GM12878 (cell line): ENCODE data around the gene CYP2S1. TPM values are rescaled to one million over a fixed set of nuclear protein-coding genes. Genes with fewer than 3 reads are reported as not detected.

Experiments
- ATAC-seq: fragments of 200-7000 bp; cut with Tn5 transposase; 3 replicates; pipeline ENCODE4 v1.9.1; 2020; ENCODE audit warnings: mild to moderate bottlenecking, moderate library complexity
- BruUV-seq: library from RNA; stranded (reverse); fragments of 400-500 nt; replicated peaks from 2 replicates; lab custom pipeline; 2021; lab: Mats Ljungman, UMichigan
- CTCF ChIA-PET: fragments of 300-600 bp; sonication (Branson Sonifier 250); formaldehyde crosslinking; extraction: SDS; loops from one replicate; lab custom pipeline; 2021; ENCODE audit warnings: inconsistent platforms; lab: Yijun Ruan, JAX
- POLR2A ChIA-PET: fragments of 350-600 bp; formaldehyde crosslinking; extraction: SDS; loops from one replicate; lab custom pipeline; 2021; ENCODE audit warnings: inconsistent platforms; lab: Charles Lee
- RAD21 ChIA-PET: fragments of 300-600 bp; sonication (Branson Sonifier 250); formaldehyde crosslinking; loops from one replicate; lab custom pipeline; 2023; ENCODE audit warnings: antibody characterized with exemption; ENCODE audit not compliant: unreplicated experiment; lab: Charles Lee
- SMC1A ChIA-PET: fragments of 300-600 bp; sonication (Branson Sonifier 250); formaldehyde crosslinking; loops from one replicate; lab custom pipeline; 2023; ENCODE audit not compliant: unreplicated experiment, uncharacterized antibody; lab: Charles Lee
- DNase-seq: peaks from one replicate; pipeline ENCODE4 v3.0.0-alpha.2; 2011; ENCODE audit warnings: low read depth, low spot score
- FAIRE-seq: peaks from 3 replicates; lab custom pipeline; 2011; peaks lifted over from hg19 to GRCh38; lab: Jason Lieb, UNC
- H2AFZ ChIP-seq: 2 replicates; pipeline ENCODE4 v1.6.0; 2011; ENCODE audit warnings: low read depth, low read length, control low read depth; ENCODE audit not compliant: control insufficient read depth
- H3K27ac ChIP-seq: 2 replicates; pipeline ENCODE4 v1.5.1; 2011; ENCODE audit warnings: control low read depth; ENCODE audit not compliant: control insufficient read depth, insufficient read depth
- H3K27me3 ChIP-seq, 2 experiments: replicated peaks in 1 of 2; 2 replicates each; pipeline versions ENCODE4 v1.6.0 to v1.6.1; 2011; ENCODE audit warnings: low read length in 1 of 2; ENCODE audit not compliant: control insufficient read depth in 2 of 2, insufficient read depth in 2 of 2
- H3K36me3 ChIP-seq, 2 experiments: 2 replicates each; pipeline ENCODE4 v1.5.1; 2011; ENCODE audit warnings: low read length in 1 of 2; ENCODE audit not compliant: control insufficient read depth in 2 of 2, insufficient read depth in 2 of 2
- H3K4me1 ChIP-seq: 2 replicates; pipeline ENCODE4 v1.6.1; 2011; ENCODE audit warnings: mild to moderate bottlenecking, low read length, moderate library complexity, mixed read lengths; ENCODE audit not compliant: control insufficient read depth, insufficient read depth
- H3K4me2 ChIP-seq: 2 replicates; pipeline ENCODE4 v1.6.0; 2011; ENCODE audit warnings: control low read depth; ENCODE audit not compliant: control insufficient read depth, insufficient read depth
- H3K4me3 ChIP-seq: fragments of 200-600 bp; sonication (generic); 2 replicates; pipeline ENCODE4 v1.5.1; 2016
- H3K79me2 ChIP-seq: 2 replicates; pipeline ENCODE4 v1.6.0; 2011; ENCODE audit warnings: low read length; ENCODE audit not compliant: control insufficient read depth, insufficient read depth
- H3K9ac ChIP-seq: 2 replicates; pipeline ENCODE4 v1.8.0; 2011; ENCODE audit warnings: low read length, control low read depth, mixed read lengths; ENCODE audit not compliant: control insufficient read depth, insufficient read depth
- H3K9me3 ChIP-seq: replicated peaks from 3 replicates; pipeline ENCODE4 v1.5.1; 2011; ENCODE audit warnings: mild to moderate bottlenecking, low read length; ENCODE audit not compliant: control insufficient read depth, insufficient read depth
- H4K20me1 ChIP-seq: 2 replicates; pipeline ENCODE4 v1.6.0; 2011; ENCODE audit not compliant: control insufficient read depth, insufficient read depth
- CREB1 ChIP-seq: IDR thresholded peaks from 2 replicates; pipeline ENCODE4 v1.6.1; 2012; ENCODE audit warnings: low read depth, mild to moderate bottlenecking, inconsistent platforms
- FOXM1 ChIP-seq: IDR thresholded peaks from 2 replicates; pipeline ENCODE4 v1.6.1; 2012; ENCODE audit warnings: low read depth, mild to moderate bottlenecking, inconsistent platforms, low read length, moderate library complexity
- GATAD2B ChIP-seq: fragments of 450-650 bp; conservative IDR thresholded peaks from 2 replicates; pipeline ENCODE4 v1.6.1; 2017; ENCODE audit warnings: low read depth, mild to moderate bottlenecking, moderate library complexity
- HDGF ChIP-seq: fragments of 450-650 bp; IDR thresholded peaks from 2 replicates; pipeline ENCODE4 v1.6.1; 2016; ENCODE audit warnings: antibody characterized with exemption
- KDM1A ChIP-seq: fragments of 200-600 bp; sonication (generic); IDR thresholded peaks from 2 replicates; pipeline ENCODE4 v1.6.1; 2016; ENCODE audit warnings: borderline replicate concordance
- NFYB ChIP-seq: IDR thresholded peaks from 2 replicates; pipeline ENCODE4 v1.6.1; 2011; ENCODE audit warnings: low read depth, mild to moderate bottlenecking, low read length, improper control_type of control experiment, moderate library complexity; ENCODE audit not compliant: insufficient read depth
- POLR2A ChIP-seq: IDR thresholded peaks from 2 replicates; pipeline ENCODE4 v1.6.1; 2011; ENCODE audit warnings: low read depth, mild to moderate bottlenecking, low read length
- POU2F2 ChIP-seq: IDR thresholded peaks from 3 replicates; pipeline ENCODE4 v1.6.1; 2011; ENCODE audit warnings: low read depth, mild to moderate bottlenecking, low read length, borderline replicate concordance
- SMAD1 ChIP-seq: fragments of 450-650 bp; IDR thresholded peaks from 2 replicates; pipeline ENCODE4 v1.6.1; 2018; ENCODE audit warnings: mild to moderate bottlenecking, low read depth; ENCODE audit not compliant: partially characterized antibody
- SRF ChIP-seq, 2 experiments: IDR thresholded peaks; 2 replicates each; pipeline ENCODE4 v1.6.1; 2011; ENCODE audit warnings: low read depth in 2 of 2, low read length in 2 of 2, mild to moderate bottlenecking in 1 of 2, moderate library complexity in 1 of 2
- WRNIP1 ChIP-seq: IDR thresholded peaks from 2 replicates; pipeline ENCODE4 v1.6.1; 2011; ENCODE audit warnings: low read depth, low read length, improper control_type of control experiment, borderline replicate concordance
- ZNF384 ChIP-seq: IDR thresholded peaks from 2 replicates; pipeline ENCODE4 v1.6.1; 2012; ENCODE audit warnings: low read depth, mild to moderate bottlenecking, low read length, improper control_type of control experiment, borderline replicate concordance
- ZNF622 ChIP-seq: fragments of 450-650 bp; IDR thresholded peaks from 2 replicates; pipeline ENCODE4 v1.6.1; 2017; ENCODE audit warnings: mild to moderate bottlenecking, inconsistent platforms
- WGBS: methylation state at CpG from one replicate; pipeline ENCODE4 v1.1.6; 2016; ENCODE audit warnings: low lambda C conversion rate; ENCODE audit not compliant: insufficient replicate concordance, insufficient coverage; ENCODE audit errors: missing lambda C conversion rate; 5-methylcytosine and 5-hydroxymethylcytosine counted together
- in situ Hi-C: fragments of 300-500 bp; cut with MboI; formaldehyde crosslinking; loops from 9 replicates; pipeline ENCODE4 v1.14.3; 2018; ENCODE audit warnings: mixed read lengths
- intact Hi-C: fragments of 100-400 bp; cut with micrococcal nuclease; formaldehyde crosslinking; loops from one replicate; pipeline ENCODE4 v1.14.2; 2022; ENCODE audit not compliant: unreplicated experiment
- polyA plus RNA-seq, 11 experiments: library from polyadenylated mRNA; depleted of rRNA in 4 of 11; unstranded in 6 of 11; stranded (reverse) in 5 of 11; fragments of >200 nt; fragmentation: Nextera tagmentation in 4 of 11; fragmentation: Illumina TruSeq in 1 of 11; extraction: Ambion mirVana in 4 of 11; extraction: Trizol in 1 of 11; gene quantifications; 1 replicate in 1 of 11; 2 replicates in 10 of 11; pipeline versions ENCODE4 v1.2.1 to v1.2.3, GENCODE V29; 2011 to 2016; ENCODE audit warnings: inconsistent platforms in 2 of 11, missing spikeins in 2 of 11, low read depth in 1 of 11
- total RNA-seq, 4 experiments: library from RNA; depleted of rRNA in 3 of 4; stranded (reverse); fragments of >200 nt in 3 of 4; fragmentation: Illumina TruSeq in 1 of 4; extraction: Trizol in 1 of 4; gene quantifications; 2 replicates each; pipeline versions ENCODE4 v1.2.1 to v1.2.3, GENCODE V29; 2013 to 2021
- TF ChIP-seq, protein P1 (sequence below): fragments of 450-650 bp; conservative IDR thresholded peaks from 2 replicates; pipeline ENCODE4 v1.6.1; 2017; ENCODE audit warnings: mild to moderate bottlenecking, moderate library complexity
- TF ChIP-seq, protein P2 (sequence below): fragments of 450-650 bp; IDR thresholded peaks from 2 replicates; pipeline ENCODE4 v1.6.1; 2017; ENCODE audit warnings: mild to moderate bottlenecking, moderate library complexity
- TF ChIP-seq, protein P3 (sequence below): fragments of 150-350 bp; IDR thresholded peaks from 2 replicates; pipeline ENCODE4 v1.6.1; 2016; ENCODE audit warnings: low read depth, low read length

Gene CYP2S1
- total and polyA plus RNA-seq, 10 of the 15 experiments (the other 5 are each of a cell fraction or from before 2014, with no cell fraction given), result 0.03 to 0.28 (median 0.12) TPM; not detected in 2

GRCh38 chr19:41214161-41214560 is 21.1 kb downstream of the CYP2S1 start:
- CTCF ChIA-PET, result interaction anchor here (1.0 kb wide), 1 partner anchor 10 kb away, joined by 3 read pairs; no protein-coding TSS in a partner anchor
- Histone ChIP-seq H3K9me3 (no peaks in the 10 kb centered on the region), H3K9ac (no peak overlapping the region), H3K4me2 (no peak overlapping the region), H3K27ac (no peak overlapping the region), H3K4me1 (no peaks in the 10 kb centered on the region), H2AFZ (no peak overlapping the region), H3K36me3 (no peaks in the 10 kb centered on the region), H3K4me3 (no peak overlapping the region), H4K20me1 (no peaks in the 10 kb centered on the region), H3K79me2 (no peaks in the 10 kb centered on the region), H3K27me3 (peaks cover 0 to 2% of the 10 kb centered on the region in 2 experiments; a peak in 2 of 4 replicates)
- RAD21 ChIA-PET, result no interaction called here
- in situ Hi-C loops, result no loop called here
- DNase-seq (no peak), FAIRE-seq (no peak), ATAC-seq (no peak)
- SMC1A ChIA-PET, result no interaction called here
- POLR2A ChIA-PET, result no interaction called here
- WGBS, result 0% methylated on average over 1 of the region's 1 CpG
- intact Hi-C loops, result no loop called here
- BruUV-seq, result no TSS peak
- TF ChIP-seq, protein P1, sequence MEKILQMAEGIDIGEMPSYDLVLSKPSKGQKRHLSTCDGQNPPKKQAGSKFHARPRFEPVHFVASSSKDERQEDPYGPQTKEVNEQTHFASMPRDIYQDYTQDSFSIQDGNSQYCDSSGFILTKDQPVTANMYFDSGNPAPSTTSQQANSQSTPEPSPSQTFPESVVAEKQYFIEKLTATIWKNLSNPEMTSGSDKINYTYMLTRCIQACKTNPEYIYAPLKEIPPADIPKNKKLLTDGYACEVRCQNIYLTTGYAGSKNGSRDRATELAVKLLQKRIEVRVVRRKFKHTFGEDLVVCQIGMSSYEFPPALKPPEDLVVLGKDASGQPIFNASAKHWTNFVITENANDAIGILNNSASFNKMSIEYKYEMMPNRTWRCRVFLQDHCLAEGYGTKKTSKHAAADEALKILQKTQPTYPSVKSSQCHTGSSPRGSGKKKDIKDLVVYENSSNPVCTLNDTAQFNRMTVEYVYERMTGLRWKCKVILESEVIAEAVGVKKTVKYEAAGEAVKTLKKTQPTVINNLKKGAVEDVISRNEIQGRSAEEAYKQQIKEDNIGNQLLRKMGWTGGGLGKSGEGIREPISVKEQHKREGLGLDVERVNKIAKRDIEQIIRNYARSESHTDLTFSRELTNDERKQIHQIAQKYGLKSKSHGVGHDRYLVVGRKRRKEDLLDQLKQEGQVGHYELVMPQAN, result no peak
- TF ChIP-seq GATAD2B (no peak), ZNF622 (no peak), WRNIP1 (no peak), ZNF384 (no peak), NFYB (no peak), POLR2A (no peak), SMAD1 (no peak), POU2F2 (no peak), KDM1A (no peak), CREB1 (no peak), HDGF (no peak), SRF (IDR thresholded peaks at IDR 0.05; ENCODE audit: low read depth in 2 of 2, low read length in 2 of 2) (no peak), FOXM1 (no peak)
- TF ChIP-seq, protein P2, sequence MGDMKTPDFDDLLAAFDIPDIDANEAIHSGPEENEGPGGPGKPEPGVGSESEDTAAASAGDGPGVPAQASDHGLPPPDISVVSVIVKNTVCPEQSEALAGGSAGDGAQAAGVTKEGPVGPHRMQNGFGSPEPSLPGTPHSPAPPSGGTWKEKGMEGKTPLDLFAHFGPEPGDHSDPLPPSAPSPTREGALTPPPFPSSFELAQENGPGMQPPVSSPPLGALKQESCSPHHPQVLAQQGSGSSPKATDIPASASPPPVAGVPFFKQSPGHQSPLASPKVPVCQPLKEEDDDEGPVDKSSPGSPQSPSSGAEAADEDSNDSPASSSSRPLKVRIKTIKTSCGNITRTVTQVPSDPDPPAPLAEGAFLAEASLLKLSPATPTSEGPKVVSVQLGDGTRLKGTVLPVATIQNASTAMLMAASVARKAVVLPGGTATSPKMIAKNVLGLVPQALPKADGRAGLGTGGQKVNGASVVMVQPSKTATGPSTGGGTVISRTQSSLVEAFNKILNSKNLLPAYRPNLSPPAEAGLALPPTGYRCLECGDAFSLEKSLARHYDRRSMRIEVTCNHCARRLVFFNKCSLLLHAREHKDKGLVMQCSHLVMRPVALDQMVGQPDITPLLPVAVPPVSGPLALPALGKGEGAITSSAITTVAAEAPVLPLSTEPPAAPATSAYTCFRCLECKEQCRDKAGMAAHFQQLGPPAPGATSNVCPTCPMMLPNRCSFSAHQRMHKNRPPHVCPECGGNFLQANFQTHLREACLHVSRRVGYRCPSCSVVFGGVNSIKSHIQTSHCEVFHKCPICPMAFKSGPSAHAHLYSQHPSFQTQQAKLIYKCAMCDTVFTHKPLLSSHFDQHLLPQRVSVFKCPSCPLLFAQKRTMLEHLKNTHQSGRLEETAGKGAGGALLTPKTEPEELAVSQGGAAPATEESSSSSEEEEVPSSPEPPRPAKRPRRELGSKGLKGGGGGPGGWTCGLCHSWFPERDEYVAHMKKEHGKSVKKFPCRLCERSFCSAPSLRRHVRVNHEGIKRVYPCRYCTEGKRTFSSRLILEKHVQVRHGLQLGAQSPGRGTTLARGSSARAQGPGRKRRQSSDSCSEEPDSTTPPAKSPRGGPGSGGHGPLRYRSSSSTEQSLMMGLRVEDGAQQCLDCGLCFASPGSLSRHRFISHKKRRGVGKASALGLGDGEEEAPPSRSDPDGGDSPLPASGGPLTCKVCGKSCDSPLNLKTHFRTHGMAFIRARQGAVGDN, result no peak
- TF ChIP-seq, protein P3, sequence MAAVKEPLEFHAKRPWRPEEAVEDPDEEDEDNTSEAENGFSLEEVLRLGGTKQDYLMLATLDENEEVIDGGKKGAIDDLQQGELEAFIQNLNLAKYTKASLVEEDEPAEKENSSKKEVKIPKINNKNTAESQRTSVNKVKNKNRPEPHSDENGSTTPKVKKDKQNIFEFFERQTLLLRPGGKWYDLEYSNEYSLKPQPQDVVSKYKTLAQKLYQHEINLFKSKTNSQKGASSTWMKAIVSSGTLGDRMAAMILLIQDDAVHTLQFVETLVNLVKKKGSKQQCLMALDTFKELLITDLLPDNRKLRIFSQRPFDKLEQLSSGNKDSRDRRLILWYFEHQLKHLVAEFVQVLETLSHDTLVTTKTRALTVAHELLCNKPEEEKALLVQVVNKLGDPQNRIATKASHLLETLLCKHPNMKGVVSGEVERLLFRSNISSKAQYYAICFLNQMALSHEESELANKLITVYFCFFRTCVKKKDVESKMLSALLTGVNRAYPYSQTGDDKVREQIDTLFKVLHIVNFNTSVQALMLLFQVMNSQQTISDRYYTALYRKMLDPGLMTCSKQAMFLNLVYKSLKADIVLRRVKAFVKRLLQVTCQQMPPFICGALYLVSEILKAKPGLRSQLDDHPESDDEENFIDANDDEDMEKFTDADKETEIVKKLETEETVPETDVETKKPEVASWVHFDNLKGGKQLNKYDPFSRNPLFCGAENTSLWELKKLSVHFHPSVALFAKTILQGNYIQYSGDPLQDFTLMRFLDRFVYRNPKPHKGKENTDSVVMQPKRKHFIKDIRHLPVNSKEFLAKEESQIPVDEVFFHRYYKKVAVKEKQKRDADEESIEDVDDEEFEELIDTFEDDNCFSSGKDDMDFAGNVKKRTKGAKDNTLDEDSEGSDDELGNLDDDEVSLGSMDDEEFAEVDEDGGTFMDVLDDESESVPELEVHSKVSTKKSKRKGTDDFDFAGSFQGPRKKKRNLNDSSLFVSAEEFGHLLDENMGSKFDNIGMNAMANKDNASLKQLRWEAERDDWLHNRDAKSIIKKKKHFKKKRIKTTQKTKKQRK, result no peak
